ENCODE measurements around the gene GPR55.

- TF ChIP-seq POLR2A (IDR thresholded peaks at IDR 0.05) (no peak), CTCF (IDR thresholded peaks at IDR 0.05) (no peak)
Observed at GRCh38 chr2:230924092-230924469, 961 bp downstream of the GPR55 start.
